Stimulated activated CD4-positive, alpha-beta T cell treated with anti-CD3 and anti-CD28 coated beads, Interleukin-15, amount 100 ng/mL, for 24 hours (primary cell): ENCODE results near the gene SLC9C2.
"Not testable (repeated sequence)": the region's sequence is repeated elsewhere in the genome, so short reads cannot be mapped to it uniquely, and the experiment has no call there.

Experiments used
- DNase-seq: peaks from one replicate; pipeline ENCODE4 v3.0.0-alpha.2; 2020

SLC9C2 gene

DNA sequence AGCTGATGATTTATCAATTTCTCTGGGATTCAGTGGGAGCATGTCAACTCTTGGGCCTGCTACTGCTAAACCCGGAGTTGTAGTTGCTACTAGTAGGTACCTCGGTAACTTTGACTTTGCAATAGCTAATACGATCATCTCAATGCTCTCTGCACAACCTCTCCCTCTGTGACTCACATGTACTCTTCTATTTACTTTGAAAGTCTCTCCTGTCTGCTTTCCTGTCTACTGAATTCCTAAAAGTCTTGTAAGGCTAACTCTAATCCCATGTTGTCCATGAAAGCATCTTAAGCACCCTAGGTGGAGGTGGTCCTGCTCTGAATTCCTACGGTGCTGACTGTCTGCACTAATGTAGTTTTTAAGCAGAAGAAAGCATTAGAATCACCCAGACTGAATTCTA lies 29.3 kb downstream of the SLC9C2 start:
- no peak for DNase-seq

DNA sequence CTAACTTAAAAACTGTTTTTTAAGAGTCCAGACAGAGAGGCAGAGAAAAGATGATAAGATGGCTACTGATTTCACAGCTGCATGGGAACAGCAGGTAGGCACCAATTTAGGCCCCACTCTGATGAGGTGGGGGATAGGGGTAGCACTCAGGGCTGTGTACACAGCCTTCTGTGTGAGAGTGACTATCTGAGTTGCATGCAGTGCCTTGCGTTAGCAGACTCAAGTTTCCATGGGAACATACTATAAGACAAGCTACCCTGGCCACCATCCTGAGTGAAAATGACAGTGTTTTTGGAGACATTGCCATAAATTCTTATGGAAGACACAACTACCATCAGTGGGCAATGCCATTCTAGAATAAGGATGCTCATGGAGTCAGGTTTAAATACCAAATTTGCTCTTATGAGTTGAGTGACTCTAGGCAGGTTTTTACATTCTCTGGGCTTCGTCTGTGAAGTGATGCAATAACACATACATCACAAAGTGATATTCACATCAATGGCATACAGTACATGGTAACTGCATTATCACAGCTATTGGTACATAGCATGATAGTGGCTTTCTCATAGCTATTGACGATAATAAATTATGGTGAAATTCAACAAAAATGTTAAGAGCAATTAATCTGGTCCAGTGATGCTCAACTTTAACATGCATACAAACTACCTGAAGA lies 30.5 kb downstream of the SLC9C2 start:
- DNase-seq: no peak

DNA sequence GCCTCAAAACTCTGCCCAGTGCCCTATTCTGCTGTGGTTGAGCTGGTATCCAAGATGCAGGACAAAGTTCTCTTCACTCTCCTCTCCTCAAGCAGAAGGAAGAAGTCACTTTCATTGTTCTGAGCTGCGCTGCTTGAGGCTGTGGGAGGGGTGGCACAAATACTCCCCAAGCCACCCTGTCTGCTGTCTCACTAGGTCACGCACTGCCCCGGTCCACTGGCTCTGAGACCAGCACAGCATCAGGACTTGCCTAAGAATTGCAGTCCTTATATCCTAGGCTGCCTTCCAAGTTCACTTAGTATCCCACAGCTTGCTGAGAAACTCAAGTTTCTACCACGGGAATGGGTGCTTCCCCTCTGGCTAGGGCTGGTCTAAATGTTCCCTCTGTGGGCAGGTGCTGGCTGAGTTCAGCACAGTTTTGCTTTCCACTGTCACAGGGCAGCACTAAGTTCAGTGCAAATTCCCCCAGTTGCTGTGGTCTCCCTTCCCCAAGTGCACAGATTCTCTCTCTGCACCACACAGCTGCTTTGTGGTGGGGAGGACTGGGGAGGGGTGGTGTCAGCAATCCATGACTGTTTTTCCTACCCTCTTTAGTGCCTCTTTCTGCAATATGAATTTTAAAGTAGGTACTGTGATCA lies 32.4 kb downstream of the SLC9C2 start:
- DNase-seq: peak; percentile 4

DNA sequence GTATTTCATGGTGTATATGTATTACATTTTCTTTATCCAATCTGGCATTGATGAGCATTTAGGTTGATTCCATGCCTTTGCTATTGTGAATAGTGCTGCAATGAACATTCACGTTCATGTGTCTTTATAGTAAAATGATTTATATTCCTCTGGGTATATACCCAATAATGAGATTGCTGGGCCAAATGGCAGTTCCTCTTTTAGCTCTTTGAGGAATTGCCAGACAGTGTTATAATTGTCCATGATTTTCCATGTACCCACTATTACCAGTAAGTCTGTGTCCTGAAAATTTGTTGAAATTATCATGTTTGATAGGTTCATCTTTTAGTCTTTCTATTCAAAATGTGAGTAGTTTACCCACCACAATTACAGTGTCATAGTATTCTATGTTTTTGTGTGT lies 34.4 kb downstream of the SLC9C2 start:
- no peak for DNase-seq

DNA sequence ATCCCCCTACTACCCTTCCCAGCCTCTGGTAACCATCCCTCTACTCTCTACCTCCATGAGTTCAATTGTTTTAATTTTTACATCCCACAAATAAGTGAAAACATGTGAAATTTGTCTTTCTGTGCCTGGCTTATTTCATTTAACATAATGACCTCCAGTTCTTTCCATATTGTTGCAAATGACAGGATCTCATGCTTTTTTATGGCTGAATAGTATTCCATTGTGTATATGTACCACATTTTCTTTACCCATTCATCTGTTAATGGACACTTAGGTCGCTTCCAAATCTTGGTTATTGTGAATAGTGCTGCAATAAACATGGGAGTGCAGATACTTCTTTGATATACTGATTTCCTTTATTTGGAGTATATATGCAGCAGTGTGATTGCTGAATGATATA lies 39.0 kb downstream of the SLC9C2 start:
- DNase-seq: not testable (repeated sequence)

DNA sequence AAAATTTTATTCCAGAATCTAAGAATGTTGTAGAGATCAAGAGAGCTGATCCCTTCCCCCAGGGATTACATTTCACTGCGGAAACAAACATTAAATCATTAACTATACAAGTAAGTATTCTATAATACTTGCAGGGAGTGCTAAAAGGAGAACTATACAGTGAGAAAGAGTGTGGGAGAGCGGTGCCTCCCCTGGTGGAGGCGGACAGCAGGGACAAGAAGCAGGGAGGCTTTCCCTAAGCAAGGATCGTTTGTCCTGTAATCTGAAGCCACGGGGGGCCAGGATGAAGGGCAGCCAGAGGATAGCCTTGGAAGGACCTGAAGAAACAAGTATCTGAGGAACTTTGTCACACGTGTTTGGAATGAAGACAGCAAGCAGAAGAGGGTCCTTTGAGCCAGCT lies 40.1 kb downstream of the SLC9C2 start:
- DNase-seq: no peak

DNA sequence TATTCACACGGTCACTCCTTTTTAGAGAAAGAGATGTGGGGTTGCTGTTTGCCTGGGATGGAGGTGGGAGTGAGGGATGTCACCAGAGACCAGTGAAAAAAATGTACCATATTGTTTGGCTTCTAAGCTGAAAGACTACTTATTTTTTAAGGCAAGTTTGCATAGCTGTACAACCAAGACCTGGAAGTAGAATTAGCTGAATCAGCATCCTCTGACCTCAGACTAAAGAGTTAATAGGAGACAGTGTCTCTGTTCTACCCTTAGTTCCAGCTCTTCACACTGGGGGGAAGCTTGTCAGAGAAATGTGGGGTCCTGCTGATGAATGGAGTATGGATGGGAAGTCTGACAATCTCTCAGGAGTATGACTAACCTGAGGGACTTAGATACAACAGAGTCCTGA lies 41.6 kb downstream of the SLC9C2 start:
- no peak for DNase-seq

DNA sequence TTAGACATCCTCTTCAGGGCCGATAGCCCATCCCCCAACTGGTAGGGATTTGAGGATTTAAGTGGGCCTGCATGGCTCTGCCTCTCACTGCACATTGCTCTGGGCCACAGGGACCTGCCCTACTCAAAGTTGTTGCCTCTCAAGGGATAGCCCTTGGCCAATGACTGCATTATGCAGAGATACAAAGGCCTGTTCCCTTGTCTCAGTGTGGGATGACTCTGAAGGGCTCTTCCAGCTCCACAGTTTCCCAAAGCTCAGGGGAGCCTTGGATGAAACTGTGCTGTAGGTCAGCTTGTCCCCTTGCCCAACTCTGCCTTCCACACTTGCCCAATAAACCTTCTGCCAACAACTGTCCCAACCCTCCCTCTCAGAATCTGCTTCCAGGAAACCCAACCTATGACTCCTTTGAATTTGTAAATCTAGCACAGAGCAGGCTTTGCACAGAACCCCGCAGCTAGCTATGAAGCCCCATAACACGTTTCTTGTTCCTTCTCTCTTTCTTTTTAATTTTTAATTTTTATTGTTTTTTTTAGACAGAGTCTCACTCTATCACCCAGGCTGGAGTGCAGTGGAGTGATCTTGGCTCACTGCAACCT lies 42.5 kb downstream of the SLC9C2 start:
- no peak for DNase-seq

DNA sequence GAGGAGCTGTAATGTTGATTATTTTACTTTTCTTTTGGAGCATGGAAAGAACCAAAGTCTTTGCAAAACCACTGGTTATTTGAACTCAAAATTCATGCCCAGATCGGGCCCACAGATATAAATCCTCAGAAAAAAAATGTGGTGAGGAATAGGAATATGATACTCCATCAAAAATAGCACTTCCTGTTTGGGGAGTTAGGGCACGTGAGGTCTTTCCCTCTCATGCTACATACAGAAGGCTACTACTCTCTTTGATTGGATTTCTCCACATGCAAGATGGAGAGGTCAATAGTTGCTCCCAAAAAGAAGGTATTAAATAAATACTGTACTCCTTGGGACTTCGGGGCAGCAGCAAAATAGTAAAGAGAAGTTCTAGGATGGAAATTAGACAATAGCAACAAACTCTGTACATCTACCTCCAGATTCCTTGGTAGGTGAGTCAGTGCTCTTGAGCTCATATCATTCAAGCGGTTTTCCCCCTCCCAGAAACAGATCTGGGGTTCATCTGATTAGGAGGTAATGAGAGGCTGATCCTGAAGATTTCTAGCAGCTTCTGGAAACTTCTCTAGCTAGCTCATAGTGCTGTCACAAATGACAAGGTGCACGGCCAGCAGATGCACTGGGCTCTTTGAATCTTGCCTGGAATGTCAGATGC lies 47.1 kb downstream of the SLC9C2 start:
- no peak for DNase-seq

DNA sequence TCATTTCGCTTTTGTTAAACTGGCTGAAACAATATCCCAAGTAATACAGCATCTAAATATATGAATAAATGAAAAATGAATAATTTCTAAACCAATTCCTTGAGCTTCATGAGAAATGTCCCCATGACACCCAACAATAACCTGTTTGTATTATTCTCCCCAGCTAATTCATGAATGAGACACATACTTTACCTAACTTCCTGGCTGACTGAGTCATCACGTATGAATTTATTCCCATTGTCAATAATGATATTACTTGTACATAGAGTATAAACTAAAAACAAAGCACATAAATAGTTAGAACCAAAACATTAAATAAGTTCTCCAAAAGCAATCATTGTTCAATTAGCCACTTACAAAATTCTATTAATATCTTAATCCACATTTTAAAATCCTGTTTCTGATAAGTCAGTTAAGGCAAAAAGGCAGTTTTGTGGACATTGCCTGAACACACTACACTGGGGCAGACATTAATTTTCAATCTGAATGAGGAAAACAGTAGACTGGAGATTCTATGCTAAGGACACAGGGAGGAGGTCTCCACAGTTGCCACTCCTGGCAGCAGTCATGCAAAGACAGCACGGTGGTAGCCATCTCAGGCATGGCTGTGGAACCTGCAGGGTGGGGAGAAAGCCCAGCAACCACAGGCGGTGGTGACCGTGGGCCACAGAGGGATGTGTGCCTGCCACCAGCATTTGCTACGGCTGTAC lies 48.2 kb downstream of the SLC9C2 start:
- no peak for DNase-seq

DNA sequence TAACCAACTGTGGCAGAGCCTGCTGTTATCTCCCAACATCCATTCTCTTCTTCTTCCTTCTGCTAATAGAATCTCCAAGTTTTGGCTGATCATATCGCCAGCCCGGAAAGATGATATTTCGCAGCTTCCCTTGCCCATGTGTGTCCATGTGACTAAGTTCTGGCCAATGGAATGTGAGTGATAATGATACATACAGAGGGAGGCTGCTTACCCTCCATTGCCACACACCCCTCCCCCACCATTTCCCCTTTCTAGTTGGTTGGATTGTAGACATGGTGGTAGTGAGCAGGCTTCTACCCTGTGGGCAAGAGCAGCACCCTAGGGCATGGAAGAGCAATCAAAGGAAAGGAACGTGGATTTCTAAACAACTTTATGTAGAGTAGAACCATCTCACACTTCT lies 48.8 kb downstream of the SLC9C2 start:
- DNase-seq: no peak

DNA sequence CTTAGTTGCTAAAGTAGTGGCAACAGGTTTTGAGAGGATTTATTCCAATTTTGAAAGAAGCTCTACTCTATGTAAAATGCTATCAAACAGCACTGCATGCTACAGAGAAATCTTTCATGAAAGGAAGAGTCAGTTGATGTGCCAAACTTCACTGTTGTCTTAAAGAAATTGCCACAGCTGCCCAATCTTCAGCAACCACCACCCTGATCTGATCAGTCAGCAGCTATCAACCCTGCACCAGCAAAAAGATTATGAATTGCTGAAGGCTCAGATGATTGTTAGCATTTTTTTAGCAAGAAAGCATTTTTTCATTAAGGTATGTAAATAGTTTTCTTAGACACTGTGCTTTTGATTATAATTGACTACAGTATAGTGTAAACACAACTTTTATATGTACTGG lies 49.6 kb downstream of the SLC9C2 start:
- no peak for DNase-seq

DNA sequence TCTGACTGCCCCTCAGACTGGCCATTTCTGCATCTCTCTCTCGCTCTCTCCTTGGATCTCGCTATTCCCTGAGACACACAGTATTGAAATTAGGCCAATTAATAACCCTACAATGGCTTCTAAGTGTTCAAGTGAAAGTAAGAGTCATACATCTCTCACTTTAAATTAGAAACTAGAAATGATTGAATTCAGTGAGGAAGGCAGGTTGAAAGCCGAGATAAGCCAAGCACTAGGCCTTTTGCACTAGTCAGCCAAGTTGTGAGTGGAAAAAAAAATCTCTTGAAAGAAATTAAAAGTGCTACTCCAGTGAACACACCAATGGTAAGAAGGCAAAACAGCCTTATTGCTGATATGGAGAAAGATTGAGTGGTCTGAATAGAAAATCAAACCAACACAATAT lies 51.2 kb downstream of the SLC9C2 start:
- no peak for DNase-seq

DNA sequence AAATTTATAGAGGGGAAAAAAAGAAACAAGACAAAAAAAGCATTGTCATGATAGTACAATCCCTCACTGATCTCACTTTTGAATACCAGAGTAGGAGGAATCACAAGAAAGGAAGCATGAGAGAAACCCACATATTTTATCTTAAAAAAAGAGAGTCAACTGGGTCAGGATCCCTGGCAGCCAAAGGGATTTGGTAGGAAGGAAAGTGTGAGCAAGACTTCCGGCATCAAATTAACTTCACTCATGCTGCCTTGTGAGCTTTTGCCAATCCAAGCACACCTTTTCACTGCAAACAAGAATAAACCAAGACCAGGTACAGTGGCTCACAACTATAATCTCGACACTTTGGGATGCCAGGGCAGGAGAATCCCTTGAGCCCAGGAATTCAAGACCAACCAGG lies 53.1 kb downstream of the SLC9C2 start:
- no peak for DNase-seq

DNA sequence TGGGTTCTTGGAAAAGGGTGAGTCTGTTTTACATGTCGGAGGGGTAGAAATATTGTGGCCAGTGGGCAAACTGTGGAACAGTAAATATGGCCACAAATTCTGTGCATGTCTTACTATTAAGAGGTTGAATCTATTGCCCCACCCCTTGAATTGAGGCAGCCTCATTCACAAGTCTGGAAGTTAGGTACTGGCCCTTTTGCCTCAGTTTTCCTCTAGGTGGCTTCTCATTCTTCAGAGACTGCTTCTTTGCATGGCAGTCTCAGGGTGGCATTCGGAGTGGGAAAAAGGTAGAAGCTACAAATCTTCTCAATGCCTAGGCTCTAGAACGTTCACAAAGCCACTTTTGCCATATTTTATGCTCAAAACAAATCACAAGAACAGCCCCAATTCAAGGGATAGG lies 57.2 kb downstream of the SLC9C2 start:
- DNase-seq: no peak

DNA sequence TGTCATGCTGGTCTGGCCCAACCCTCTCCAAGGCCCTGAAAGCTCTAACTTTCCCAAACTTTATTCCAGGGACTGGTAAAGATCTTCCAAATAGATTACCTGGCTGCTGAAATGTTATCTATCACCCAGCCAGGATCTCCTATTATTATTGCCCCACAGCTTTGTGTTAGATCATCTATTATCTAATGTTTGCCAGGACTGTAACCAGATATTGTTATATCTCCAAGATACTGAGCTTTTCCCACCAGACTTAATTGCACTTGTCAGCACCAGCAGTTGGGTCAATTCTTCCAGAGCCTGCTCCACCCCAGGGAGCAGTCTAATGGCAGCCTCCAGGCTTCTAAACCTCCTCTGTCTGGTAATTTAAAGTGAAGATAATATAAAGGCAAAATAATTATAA lies 66.6 kb downstream of the SLC9C2 start:
- DNase-seq: no peak

DNA sequence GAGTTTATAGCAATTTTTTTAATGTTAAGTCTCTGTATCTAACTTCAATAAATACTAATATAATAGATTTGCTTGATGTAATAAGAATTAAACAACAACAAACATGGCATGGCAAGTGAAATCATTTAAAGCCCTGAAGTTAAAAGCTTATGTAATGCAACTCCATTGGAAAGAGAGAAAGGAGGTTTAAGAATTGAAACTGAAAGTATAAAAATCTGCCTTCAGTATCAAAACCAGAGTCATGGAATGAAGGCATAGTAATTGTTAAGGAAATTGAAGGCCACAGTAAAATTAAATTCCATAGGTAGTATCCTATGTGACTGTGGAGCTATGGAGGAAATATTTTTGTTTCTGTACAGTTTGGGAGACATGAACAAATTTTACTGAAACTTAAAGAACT lies 70.6 kb downstream of the SLC9C2 start:
- no peak for DNase-seq

DNA sequence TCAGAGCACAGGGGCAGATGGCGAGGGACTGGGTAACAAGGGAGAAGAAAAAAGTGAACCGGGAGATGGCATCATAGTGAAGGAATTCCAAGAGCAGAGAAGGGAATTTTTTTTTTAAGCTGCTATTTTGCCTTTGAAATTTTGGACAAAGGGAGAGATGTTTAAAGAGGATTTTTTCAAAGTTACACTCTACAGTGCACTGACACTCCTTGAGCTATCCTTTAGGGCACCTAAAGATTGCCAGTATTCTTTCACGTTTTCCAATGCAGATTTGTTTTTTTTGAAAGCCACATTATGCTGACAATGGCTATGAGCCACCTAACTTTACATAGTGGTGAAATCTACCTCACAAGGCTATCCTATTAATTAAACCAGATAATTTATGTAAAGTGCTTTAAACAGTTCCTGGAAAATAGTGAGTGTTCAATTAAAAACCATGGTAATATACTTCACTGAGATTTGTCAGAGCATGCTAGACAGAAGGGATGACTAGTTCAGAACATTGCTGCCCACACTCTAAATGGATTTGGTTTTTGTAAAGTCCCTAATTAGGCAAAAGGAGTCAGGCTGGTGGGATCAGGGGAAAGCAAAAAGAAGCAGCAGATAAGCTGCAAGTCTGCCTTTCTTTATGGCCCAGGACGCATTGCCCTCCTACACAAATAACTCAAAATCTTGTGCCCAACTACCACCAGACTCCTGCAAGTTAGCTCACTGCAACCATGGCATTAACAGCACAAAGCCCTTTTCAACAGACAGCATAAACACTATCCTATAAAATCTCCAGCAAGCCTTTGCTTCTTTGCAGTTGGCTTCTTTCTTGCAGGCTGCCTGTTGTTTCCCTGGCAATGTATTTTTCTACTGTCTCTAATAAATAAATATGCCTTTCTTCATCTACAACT lies 71.8 kb downstream of the SLC9C2 start:
- DNase-seq: no peak

DNA sequence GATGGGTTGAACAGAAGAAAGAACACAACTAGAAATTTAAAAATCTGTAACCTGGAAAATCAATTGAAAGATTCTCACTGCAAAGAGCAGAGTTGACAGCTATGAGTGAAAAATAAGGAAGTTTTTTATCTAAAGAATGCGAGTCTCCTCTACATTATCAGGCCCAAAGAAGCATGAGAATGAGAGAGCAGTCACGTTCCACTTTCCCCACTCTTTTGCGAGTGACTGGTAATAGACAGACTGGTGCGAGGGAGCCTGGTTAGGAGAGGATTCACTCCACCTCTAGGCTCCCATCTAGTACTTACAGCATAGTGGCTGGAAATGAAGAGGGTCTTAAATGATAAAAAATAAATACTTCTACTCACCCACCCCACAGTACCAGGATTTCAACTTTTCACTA lies 73.8 kb downstream of the SLC9C2 start:
- no peak for DNase-seq

DNA sequence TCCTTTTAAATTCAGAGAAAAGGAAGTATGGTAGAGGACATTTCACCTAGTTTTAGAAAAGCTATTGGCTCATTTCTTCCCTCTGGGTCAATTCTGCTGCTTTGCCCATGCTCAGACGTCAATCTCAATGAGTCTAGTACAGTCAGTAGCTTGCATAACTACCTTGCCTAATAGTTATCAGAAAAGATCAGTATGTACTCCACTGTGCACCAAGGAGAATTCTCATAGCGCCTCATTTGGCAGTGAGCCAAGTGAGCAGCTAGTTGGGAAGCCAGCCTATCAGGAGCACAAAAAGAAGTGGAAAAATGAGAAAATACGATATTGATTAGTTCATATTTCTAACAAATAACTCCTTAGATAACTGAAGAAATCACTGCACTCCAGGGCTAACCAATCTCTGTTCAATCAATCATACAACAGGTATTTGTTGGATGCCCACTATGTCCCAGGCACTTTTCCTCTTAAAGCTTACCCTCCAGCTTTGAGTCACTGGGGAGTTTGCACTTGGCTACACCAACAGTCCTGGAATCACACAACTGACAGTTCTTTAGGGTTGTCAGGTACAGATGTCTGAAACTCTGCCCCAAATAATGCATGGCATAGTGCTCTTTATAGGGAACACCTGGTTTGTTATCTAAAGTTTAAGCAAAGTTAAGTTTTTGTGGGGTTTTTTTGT lies 75.6 kb downstream of the SLC9C2 start:
- DNase-seq: no peak

DNA sequence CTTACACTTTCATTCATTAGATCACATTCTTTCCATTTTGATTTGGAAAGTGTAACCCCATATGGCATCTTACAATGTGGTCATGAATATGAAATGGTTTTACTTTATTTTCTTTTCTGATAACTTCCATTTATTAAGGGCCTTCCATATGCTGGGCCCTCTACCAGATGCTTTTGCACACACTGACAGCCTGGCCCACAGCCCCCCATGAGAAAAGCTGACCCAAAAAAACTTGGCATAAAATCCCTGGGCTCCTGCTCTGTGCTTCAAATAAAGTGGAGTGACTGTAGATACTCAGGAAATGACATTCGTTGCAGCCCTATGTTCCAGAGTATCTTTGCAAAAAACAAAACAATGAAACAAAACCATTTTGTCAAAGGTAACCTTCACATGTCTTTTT lies 76.9 kb downstream of the SLC9C2 start:
- DNase-seq: no peak

DNA sequence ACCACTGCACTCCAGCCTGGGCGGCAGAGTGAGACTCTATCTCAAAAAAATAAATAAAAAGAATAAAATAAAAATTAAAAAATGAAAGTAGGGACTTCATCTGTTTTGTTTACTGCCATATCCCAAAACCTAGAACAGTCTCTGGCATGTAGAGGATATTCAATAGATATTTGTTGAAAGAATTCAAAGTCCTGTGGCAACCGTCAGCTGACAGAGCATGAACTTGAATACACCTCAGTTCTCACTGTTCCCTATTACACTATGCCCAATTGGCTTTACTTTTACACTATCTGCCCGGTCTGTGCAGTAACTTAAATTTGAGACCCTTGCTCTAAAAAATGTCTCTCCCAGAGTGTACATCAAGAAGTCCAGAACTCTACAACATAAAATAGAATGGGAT lies 79.5 kb downstream of the SLC9C2 start:
- no peak for DNase-seq
